Epithelial cell of proximal tubule (primary cell): ENCODE measurements around the gene TSPO2. TPM values are rescaled to one million over a fixed set of nuclear protein-coding genes. Genes with fewer than 3 reads are reported as not detected.
"Not testable (repeated sequence)": the region's sequence is repeated elsewhere in the genome, so short reads cannot be mapped to it uniquely, and the experiment has no call there.

Experiments used
- DNase-seq: peaks from one replicate; pipeline ENCODE4 v3.0.0-alpha.2; 2011; ENCODE audit warnings: low read depth
- H3K4me3 ChIP-seq: 2 replicates; pipeline ENCODE4 v1.5.1; 2011; ENCODE audit warnings: low read depth, mild to moderate bottlenecking, low read length
- CTCF ChIP-seq: conservative IDR thresholded peaks from 2 replicates; pipeline ENCODE4 v1.5.1; 2012; ENCODE audit warnings: low read depth, mild to moderate bottlenecking, low read length
- total RNA-seq: library from RNA; depleted of rRNA; stranded (reverse); fragments of >200 nt; gene quantifications from 2 replicates; pipeline ENCODE4 v1.2.3, GENCODE V29; 2015

Gene TSPO2
- total RNA-seq, 1 donor from 2014 or later: not detected

- TF ChIP-seq CTCF: no peak
- no peak overlapping the region for H3K4me3 ChIP-seq
- peak; percentile 91 for DNase-seq
Observed at GRCh38 chr6:41013466-41014153, 28.7 kb upstream of the TSPO2 start.

GRCh38 chr6:41014780-41015179 lies 27.5 kb upstream of the TSPO2 start:
- no peak for DNase-seq
- H3K4me3 ChIP-seq: no peak overlapping the region
- no peak for TF ChIP-seq CTCF

- DNase-seq, H3K4me3 ChIP-seq: not testable (repeated sequence)
Observed at GRCh38 chr6:41015860-41016259, 26.4 kb upstream of the TSPO2 start.

GRCh38 chr6:41017663-41018062 lies 24.6 kb upstream of the TSPO2 start:
- no peak for TF ChIP-seq CTCF
- DNase-seq: no peak
- no peak overlapping the region for H3K4me3 ChIP-seq

GRCh38 chr6:41021832-41022231 lies 20.4 kb upstream of the TSPO2 start:
- peak; percentile 60 for TF ChIP-seq CTCF
- DNase-seq: no peak

GRCh38 chr6:41022294-41022693 lies 20.0 kb upstream of the TSPO2 start:
- no peak overlapping the region for H3K4me3 ChIP-seq
- DNase-seq: no peak
- TF ChIP-seq CTCF: no peak

More at GRCh38 chr6:41021832-41022231, 20.4 kb upstream of the TSPO2 start:
- H3K4me3 ChIP-seq: no peak overlapping the region

- no peak for DNase-seq
- no peak for TF ChIP-seq CTCF
- H3K4me3 ChIP-seq: no peak overlapping the region
Observed at GRCh38 chr6:41023114-41023513, 19.2 kb upstream of the TSPO2 start.
